PC-9 (cell line): ENCODE measurements around the gene ZNF148.

Source experiments
- EZH2 ChIP-seq: fragments of 200-600 bp; sonication (generic); IDR thresholded peaks from 2 replicates; pipeline ENCODE4 v1.8.0; 2017; ENCODE audit warnings: antibody characterized with exemption, low read depth
- TF ChIP-seq, protein P1 (sequence below): fragments of 200-600 bp; sonication (generic); conservative IDR thresholded peaks from 2 replicates; pipeline ENCODE4 v1.6.1; 2017; ENCODE audit warnings: mixed run types, antibody characterized with exemption, mild to moderate bottlenecking, moderate library complexity

DNA sequence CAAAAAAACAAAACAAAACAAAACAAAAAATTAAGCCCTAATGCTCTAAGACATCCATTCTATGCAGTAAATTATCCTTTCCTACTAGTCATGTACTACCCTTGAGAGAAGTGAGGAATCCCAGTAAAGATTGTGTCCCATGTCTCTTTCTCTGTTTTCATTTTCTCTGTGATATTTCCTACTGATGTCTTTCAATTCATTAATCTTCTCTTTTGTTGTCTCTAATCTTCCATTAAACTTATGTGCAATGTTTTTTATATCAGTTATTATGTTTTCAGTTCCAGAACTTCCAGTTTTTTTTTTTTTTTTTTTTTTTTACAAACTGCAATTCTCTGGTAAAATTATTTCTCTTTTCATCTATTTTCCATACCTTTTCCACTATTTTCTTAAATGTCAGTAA lies 118.5 kb downstream of the ZNF148 start:
- TF ChIP-seq, protein P1, sequence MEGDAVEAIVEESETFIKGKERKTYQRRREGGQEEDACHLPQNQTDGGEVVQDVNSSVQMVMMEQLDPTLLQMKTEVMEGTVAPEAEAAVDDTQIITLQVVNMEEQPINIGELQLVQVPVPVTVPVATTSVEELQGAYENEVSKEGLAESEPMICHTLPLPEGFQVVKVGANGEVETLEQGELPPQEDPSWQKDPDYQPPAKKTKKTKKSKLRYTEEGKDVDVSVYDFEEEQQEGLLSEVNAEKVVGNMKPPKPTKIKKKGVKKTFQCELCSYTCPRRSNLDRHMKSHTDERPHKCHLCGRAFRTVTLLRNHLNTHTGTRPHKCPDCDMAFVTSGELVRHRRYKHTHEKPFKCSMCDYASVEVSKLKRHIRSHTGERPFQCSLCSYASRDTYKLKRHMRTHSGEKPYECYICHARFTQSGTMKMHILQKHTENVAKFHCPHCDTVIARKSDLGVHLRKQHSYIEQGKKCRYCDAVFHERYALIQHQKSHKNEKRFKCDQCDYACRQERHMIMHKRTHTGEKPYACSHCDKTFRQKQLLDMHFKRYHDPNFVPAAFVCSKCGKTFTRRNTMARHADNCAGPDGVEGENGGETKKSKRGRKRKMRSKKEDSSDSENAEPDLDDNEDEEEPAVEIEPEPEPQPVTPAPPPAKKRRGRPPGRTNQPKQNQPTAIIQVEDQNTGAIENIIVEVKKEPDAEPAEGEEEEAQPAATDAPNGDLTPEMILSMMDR: no peak
- TF ChIP-seq EZH2: no peak
